ENCODE results near the gene FN3K. TPM values are rescaled to one million over a fixed set of nuclear protein-coding genes. Genes with fewer than 3 reads are reported as not detected.

The FN3K gene
- total RNA-seq, 1 experiment from 2014 or later = 28.3 TPM

DNA sequence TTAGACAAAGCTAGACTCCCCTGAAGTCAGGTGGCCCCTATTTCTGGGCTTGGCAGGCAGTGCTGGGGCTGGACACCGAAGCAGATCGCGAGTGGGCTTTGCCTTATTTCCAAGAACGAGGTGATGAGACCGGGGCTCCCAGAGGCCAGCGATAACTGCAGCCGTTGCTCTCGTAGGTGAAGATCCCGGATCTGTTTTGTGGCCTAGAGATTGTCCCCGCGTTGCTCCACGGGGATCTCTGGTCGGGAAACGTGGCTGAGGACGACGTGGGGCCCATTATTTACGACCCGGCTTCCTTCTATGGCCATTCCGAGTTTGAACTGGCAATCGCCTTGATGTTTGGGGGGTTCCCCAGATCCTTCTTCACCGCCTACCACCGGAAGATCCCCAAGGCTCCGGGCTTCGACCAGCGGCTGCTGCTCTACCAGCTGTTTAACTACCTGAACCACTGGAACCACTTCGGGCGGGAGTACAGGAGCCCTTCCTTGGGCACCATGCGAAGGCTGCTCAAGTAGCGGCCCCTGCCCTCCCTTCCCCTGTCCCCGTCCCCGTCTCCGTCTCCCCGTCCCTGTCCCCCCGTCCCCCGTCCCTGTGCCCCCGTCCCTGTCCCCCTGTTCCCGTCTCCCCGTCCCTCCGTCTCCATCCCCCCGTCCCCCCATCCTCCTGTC is 15.0 kb downstream of the FN3K start:
- H3K9ac ChIP-seq (ENCODE audit: extremely low read depth, insufficient read length, low read length) = no peak overlapping the region
- no peak overlapping the region for H3K56ac ChIP-seq (ENCODE audit: insufficient read length, low read depth, low read length)
- Mint-ChIP-seq H3K27ac (no peak overlapping the region; a peak in 1 of 7 replicates), H3K9me3 (peaks cover 7 to 17% of the 10 kb centered on the region in 2 experiments), H3K4me3 (peak overlapping the region; percentile 49 to 78), H3K4me1 (peaks cover 32 to 34% of the 10 kb centered on the region in 2 experiments), H3K27me3 (ENCODE audit: low read depth) (peaks cover 17% of the 10 kb centered on the region), H3K36me3 (ENCODE audit: insufficient read depth in 1 of 3, low read depth in 3 of 3) (peaks cover 10 to 32% (median 25%) of the 10 kb centered on the region in 3 experiments)
- no peak overlapping the region for H3K23ac ChIP-seq (ENCODE audit: insufficient read length, low read depth, low read length)
- no peak overlapping the region for H2BK120ac ChIP-seq (ENCODE audit: low read depth, low read length, poor library complexity, severe bottlenecking)
- H3K14ac ChIP-seq (ENCODE audit: insufficient read depth, low read length) = no peak overlapping the region
- no peak overlapping the region for H4K5ac ChIP-seq (ENCODE audit: insufficient read length, low read depth, low read length)
- H2AFZ ChIP-seq (ENCODE audit: low read length) = no peak overlapping the region
- H3K4me1 ChIP-seq (ENCODE audit: insufficient read depth, low read length) = peaks cover 6% of the 10 kb centered on the region; the same call in 1 of the 2 replicates
- H2BK20ac ChIP-seq (ENCODE audit: low read depth, low read length, poor library complexity, severe bottlenecking) = no peak overlapping the region
- no peak overlapping the region for H4K91ac ChIP-seq (ENCODE audit: insufficient read length, low read depth, low read length)
- no peaks in the 10 kb centered on the region for H3K79me1 ChIP-seq (ENCODE audit: insufficient read depth, low read depth, low read length, poor library complexity, severe bottlenecking)
- no peak overlapping the region for H3T11ph ChIP-seq (ENCODE audit: low read length)
- H3K27me3 ChIP-seq (ENCODE audit: insufficient read depth, low read length) = peaks cover 4% of the 10 kb centered on the region; the same call in 1 of the 2 replicates
- no peak overlapping the region for H2AK5ac ChIP-seq (ENCODE audit: insufficient read length, low read length)
- no peak overlapping the region for H3K18ac ChIP-seq (ENCODE audit: insufficient read length, low read depth, low read length)
- no peak overlapping the region for H3K27ac ChIP-seq (ENCODE audit: insufficient read length, low read depth, low read length)
- H2BK5ac ChIP-seq (ENCODE audit: insufficient read length, low read length) = no peak overlapping the region
- no peak overlapping the region for H3K4ac ChIP-seq (ENCODE audit: low read depth, low read length)
- no CpG with 5 or more reads among the region's 40 CpGs for WGBS (ENCODE audit: extremely low coverage, insufficient read length, low lambda C conversion rate)
- peak; percentile 67 for DNase-seq
- peak overlapping the region; percentile 46 for H3K4me2 ChIP-seq (ENCODE audit: insufficient read depth, insufficient read length, low read length)
- H4K20me1 ChIP-seq (ENCODE audit: control insufficient read depth, insufficient read depth, insufficient read length) = no peaks in the 10 kb centered on the region
- no peaks in the 10 kb centered on the region for H3K9me3 ChIP-seq (ENCODE audit: control insufficient read depth, low read depth, low read length)
- peaks cover 14% of the 10 kb centered on the region for H3K23me2 ChIP-seq (ENCODE audit: insufficient read length, low read depth, low read length, poor library complexity, severe bottlenecking)
- no peak overlapping the region for H2BK12ac ChIP-seq (ENCODE audit: insufficient read length, low read depth, low read length)
- no peak overlapping the region for H4K8ac ChIP-seq (replicated peaks; ENCODE audit: insufficient read length, low read depth, low read length)
- H3K79me2 ChIP-seq (ENCODE audit: insufficient read depth, low read length) = peaks cover 1% of the 10 kb centered on the region; the same call in 1 of the 2 replicates
- H2BK15ac ChIP-seq (ENCODE audit: low read depth, low read length) = no peak overlapping the region
- TF ChIP-seq, protein P1, sequence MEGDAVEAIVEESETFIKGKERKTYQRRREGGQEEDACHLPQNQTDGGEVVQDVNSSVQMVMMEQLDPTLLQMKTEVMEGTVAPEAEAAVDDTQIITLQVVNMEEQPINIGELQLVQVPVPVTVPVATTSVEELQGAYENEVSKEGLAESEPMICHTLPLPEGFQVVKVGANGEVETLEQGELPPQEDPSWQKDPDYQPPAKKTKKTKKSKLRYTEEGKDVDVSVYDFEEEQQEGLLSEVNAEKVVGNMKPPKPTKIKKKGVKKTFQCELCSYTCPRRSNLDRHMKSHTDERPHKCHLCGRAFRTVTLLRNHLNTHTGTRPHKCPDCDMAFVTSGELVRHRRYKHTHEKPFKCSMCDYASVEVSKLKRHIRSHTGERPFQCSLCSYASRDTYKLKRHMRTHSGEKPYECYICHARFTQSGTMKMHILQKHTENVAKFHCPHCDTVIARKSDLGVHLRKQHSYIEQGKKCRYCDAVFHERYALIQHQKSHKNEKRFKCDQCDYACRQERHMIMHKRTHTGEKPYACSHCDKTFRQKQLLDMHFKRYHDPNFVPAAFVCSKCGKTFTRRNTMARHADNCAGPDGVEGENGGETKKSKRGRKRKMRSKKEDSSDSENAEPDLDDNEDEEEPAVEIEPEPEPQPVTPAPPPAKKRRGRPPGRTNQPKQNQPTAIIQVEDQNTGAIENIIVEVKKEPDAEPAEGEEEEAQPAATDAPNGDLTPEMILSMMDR (conservative IDR thresholded peaks at IDR 0.05) = no peak

Measured in H9 (cell line).